Breast epithelium (tissue), 3 donors: ENCODE results near the gene MORF4L1.

Experiments
- POLR2AphosphoS5 ChIP-seq, 3 donors: sonication (generic); formaldehyde crosslinking; IDR thresholded peaks; one replicate each; pipeline ENCODE4 v1.6.1; 2017; ENCODE audit warnings: antibody characterized with exemption in 3 of 3
- TF ChIP-seq, protein P1 (sequence below), 3 donors: fragments of 450-650 bp; IDR thresholded peaks; one replicate each; pipeline ENCODE4 v1.5.1; 2016 to 2017; ENCODE audit warnings: antibody characterized with exemption in 3 of 3, mild to moderate bottlenecking in 3 of 3, moderate library complexity in 3 of 3

DNA sequence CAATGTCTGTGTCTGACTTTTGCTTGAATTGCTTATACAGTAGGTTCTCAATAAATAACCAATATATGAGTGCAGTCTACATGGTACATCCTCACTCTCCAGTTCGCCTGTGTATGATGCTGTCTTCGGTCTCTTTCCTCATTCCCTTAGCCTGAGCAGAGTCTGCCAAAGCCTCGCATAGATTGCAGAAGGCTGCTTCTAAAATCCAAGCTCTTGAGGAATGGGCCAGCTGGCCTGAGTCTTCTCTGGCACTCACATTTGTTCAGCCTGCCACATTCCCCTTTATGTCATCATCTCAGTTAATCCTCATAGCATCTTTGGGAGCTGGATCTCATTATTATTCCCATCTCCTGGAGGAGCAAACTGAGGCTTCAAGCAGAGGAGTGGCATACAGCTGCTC is 34.2 kb upstream of the MORF4L1 start:
- TF ChIP-seq, protein P1, sequence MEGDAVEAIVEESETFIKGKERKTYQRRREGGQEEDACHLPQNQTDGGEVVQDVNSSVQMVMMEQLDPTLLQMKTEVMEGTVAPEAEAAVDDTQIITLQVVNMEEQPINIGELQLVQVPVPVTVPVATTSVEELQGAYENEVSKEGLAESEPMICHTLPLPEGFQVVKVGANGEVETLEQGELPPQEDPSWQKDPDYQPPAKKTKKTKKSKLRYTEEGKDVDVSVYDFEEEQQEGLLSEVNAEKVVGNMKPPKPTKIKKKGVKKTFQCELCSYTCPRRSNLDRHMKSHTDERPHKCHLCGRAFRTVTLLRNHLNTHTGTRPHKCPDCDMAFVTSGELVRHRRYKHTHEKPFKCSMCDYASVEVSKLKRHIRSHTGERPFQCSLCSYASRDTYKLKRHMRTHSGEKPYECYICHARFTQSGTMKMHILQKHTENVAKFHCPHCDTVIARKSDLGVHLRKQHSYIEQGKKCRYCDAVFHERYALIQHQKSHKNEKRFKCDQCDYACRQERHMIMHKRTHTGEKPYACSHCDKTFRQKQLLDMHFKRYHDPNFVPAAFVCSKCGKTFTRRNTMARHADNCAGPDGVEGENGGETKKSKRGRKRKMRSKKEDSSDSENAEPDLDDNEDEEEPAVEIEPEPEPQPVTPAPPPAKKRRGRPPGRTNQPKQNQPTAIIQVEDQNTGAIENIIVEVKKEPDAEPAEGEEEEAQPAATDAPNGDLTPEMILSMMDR (IDR thresholded peaks at IDR 0.05), result no peak
- TF ChIP-seq POLR2AphosphoS5 (IDR thresholded peaks at IDR 0.05), result no peak
